Skeletal muscle tissue (tissue), 4 donors: ENCODE measurements around the gene ATXN10. TPM values are rescaled to one million over a fixed set of nuclear protein-coding genes. Genes with fewer than 3 reads are reported as not detected.

Experiments used
- H3K27ac ChIP-seq: one replicate; pipeline ENCODE4 v1.7.0; 2013; ENCODE audit warnings: mild to moderate bottlenecking, low read depth, low read length, inconsistent platforms
- H3K27me3 ChIP-seq, 3 donors: one replicate each; pipeline ENCODE4 v1.7.0; 2013; ENCODE audit warnings: low read length in 3 of 3; ENCODE audit not compliant: control insufficient read depth in 3 of 3, insufficient read depth in 3 of 3
- H3K36me3 ChIP-seq, 3 donors: one replicate each; pipeline ENCODE4 v1.7.0; 2013; ENCODE audit warnings: low read length in 3 of 3; ENCODE audit not compliant: control insufficient read depth in 3 of 3, insufficient read depth in 3 of 3
- H3K4me1 ChIP-seq, 3 donors: one replicate each; pipeline ENCODE4 v1.7.0; 2013; ENCODE audit warnings: low read length in 3 of 3, mild to moderate bottlenecking in 3 of 3; ENCODE audit not compliant: control insufficient read depth in 3 of 3, insufficient read depth in 3 of 3
- H3K4me3 ChIP-seq, 3 donors: one replicate each; pipeline ENCODE4 v1.7.0; 2013; ENCODE audit warnings: low read length in 3 of 3
- H3K9ac ChIP-seq, 3 donors: one replicate each; pipeline ENCODE4 v1.7.0; 2013; ENCODE audit warnings: low read length in 3 of 3, mild to moderate bottlenecking in 3 of 3, moderate library complexity in 2 of 3, low read depth in 1 of 3
- H3K9me3 ChIP-seq, 3 donors: one replicate each; pipeline ENCODE4 v1.7.0; 2013; ENCODE audit warnings: low read length in 3 of 3; ENCODE audit not compliant: control insufficient read depth in 3 of 3
- total RNA-seq: library from RNA; depleted of rRNA; stranded (reverse); fragments of >200 nt; gene quantifications from one replicate; pipeline ENCODE4 v1.2.3, GENCODE V29; 2014
- donor health status: Osteomylitis.

ATXN10 gene
- total RNA-seq, 1 donor from 2014 or later, result 310 TPM

- peaks cover 7 to 13% (median 7%) of the 10 kb centered on the region in 3 donors for H3K4me1 ChIP-seq
- H3K4me3 ChIP-seq, result no peak overlapping the region
- no peaks in the 10 kb centered on the region for H3K9me3 ChIP-seq
- H3K27ac ChIP-seq, result no peak overlapping the region
- peaks cover 12 to 26% (median 25%) of the 10 kb centered on the region in 3 donors for H3K36me3 ChIP-seq
- H3K27me3 ChIP-seq, result no peaks in the 10 kb centered on the region
- H3K9ac ChIP-seq, result no peak overlapping the region
These were observed 72.8 kb downstream of the ATXN10 start for GRCh38 chr22:45744442-45744841.

GRCh38 chr22:45750626-45751025, 79.0 kb downstream of the ATXN10 start:
- Histone ChIP-seq H3K4me1 (peaks cover 0 to 4% (median 2%) of the 10 kb centered on the region in 3 donors), H3K9me3 (no peaks in the 10 kb centered on the region), H3K9ac (no peak overlapping the region), H3K27me3 (no peaks in the 10 kb centered on the region), H3K27ac (no peak overlapping the region), H3K4me3 (no peak overlapping the region), H3K36me3 (peaks cover 0 to 4% (median 3%) of the 10 kb centered on the region in 3 donors)

GRCh38 chr22:45752036-45752435, 80.4 kb downstream of the ATXN10 start:
- Histone ChIP-seq H3K27ac (no peak overlapping the region), H3K4me3 (no peak overlapping the region), H3K9ac (no peak overlapping the region), H3K9me3 (no peaks in the 10 kb centered on the region), H3K36me3 (peaks cover 3 to 4% (median 3%) of the 10 kb centered on the region in 3 donors), H3K4me1 (peaks cover 0 to 4% (median 2%) of the 10 kb centered on the region in 3 donors), H3K27me3 (no peaks in the 10 kb centered on the region)

- Histone ChIP-seq H3K4me3 (no peak overlapping the region), H3K27ac (no peak overlapping the region), H3K4me1 (peaks cover 0 to 4% (median 2%) of the 10 kb centered on the region in 3 donors), H3K9ac (no peak overlapping the region), H3K36me3 (peaks cover 3 to 4% (median 3%) of the 10 kb centered on the region in 3 donors), H3K9me3 (no peaks in the 10 kb centered on the region), H3K27me3 (no peaks in the 10 kb centered on the region)
These were observed 83.2 kb downstream of the ATXN10 start for GRCh38 chr22:45754822-45755221.

GRCh38 chr22:45756558-45756957, 84.9 kb downstream of the ATXN10 start:
- Histone ChIP-seq H3K27ac (no peak overlapping the region), H3K36me3 (peaks cover 3 to 4% (median 3%) of the 10 kb centered on the region in 3 donors), H3K4me1 (peaks cover 0 to 4% (median 2%) of the 10 kb centered on the region in 3 donors), H3K27me3 (no peaks in the 10 kb centered on the region), H3K9ac (no peak overlapping the region), H3K4me3 (no peak overlapping the region), H3K9me3 (no peaks in the 10 kb centered on the region)

- peaks cover 0 to 4% (median 2%) of the 10 kb centered on the region in 3 donors for H3K4me1 ChIP-seq
- H3K9me3 ChIP-seq, result no peaks in the 10 kb centered on the region
- no peak overlapping the region for H3K4me3 ChIP-seq
- no peaks in the 10 kb centered on the region for H3K27me3 ChIP-seq
- H3K27ac ChIP-seq, result no peak overlapping the region
- no peak overlapping the region for H3K9ac ChIP-seq
- H3K36me3 ChIP-seq, result peaks cover 3 to 4% (median 3%) of the 10 kb centered on the region in 3 donors
These were observed 85.4 kb downstream of the ATXN10 start for GRCh38 chr22:45757068-45757467.

- Histone ChIP-seq H3K9ac (no peak overlapping the region), H3K4me3 (no peak overlapping the region), H3K4me1 (peaks cover 2 to 4% (median 3%) of the 10 kb centered on the region in 3 donors), H3K9me3 (no peaks in the 10 kb centered on the region), H3K36me3 (peaks cover 3 to 4% (median 3%) of the 10 kb centered on the region in 3 donors), H3K27me3 (no peaks in the 10 kb centered on the region), H3K27ac (no peak overlapping the region)
These were observed 86.3 kb downstream of the ATXN10 start for GRCh38 chr22:45757936-45758335.

GRCh38 chr22:45758603-45759002, 87.0 kb downstream of the ATXN10 start:
- H3K4me1 ChIP-seq, result peaks cover 2 to 4% (median 3%) of the 10 kb centered on the region in 3 donors
- H3K4me3 ChIP-seq, result no peak overlapping the region
- H3K27ac ChIP-seq, result no peak overlapping the region
- H3K9ac ChIP-seq, result no peak overlapping the region
- H3K9me3 ChIP-seq, result no peaks in the 10 kb centered on the region
- H3K27me3 ChIP-seq, result no peaks in the 10 kb centered on the region
- H3K36me3 ChIP-seq, result peaks cover 3 to 4% (median 3%) of the 10 kb centered on the region in 3 donors

GRCh38 chr22:45760682-45761081, 89.0 kb downstream of the ATXN10 start:
- H3K9ac ChIP-seq, result no peak overlapping the region
- H3K4me3 ChIP-seq, result no peak overlapping the region
- H3K27ac ChIP-seq, result no peak overlapping the region
- H3K9me3 ChIP-seq, result no peaks in the 10 kb centered on the region
- peaks cover 0 to 3% (median 0%) of the 10 kb centered on the region in 3 donors for H3K36me3 ChIP-seq
- H3K27me3 ChIP-seq, result no peaks in the 10 kb centered on the region
- H3K4me1 ChIP-seq, result peaks cover 0 to 3% (median 0%) of the 10 kb centered on the region in 3 donors

- no peak overlapping the region for H3K9ac ChIP-seq
- H3K9me3 ChIP-seq, result no peaks in the 10 kb centered on the region
- no peak overlapping the region for H3K4me3 ChIP-seq
- no peaks in the 10 kb centered on the region for H3K27me3 ChIP-seq
- H3K27ac ChIP-seq, result no peak overlapping the region
- H3K36me3 ChIP-seq, result no peaks in the 10 kb centered on the region
- peaks cover 0 to 3% (median 0%) of the 10 kb centered on the region in 3 donors for H3K4me1 ChIP-seq
These were observed 91.1 kb downstream of the ATXN10 start for GRCh38 chr22:45762545-45763235.
